Measurements from ENCODE around the gene LSM3.

DNA sequence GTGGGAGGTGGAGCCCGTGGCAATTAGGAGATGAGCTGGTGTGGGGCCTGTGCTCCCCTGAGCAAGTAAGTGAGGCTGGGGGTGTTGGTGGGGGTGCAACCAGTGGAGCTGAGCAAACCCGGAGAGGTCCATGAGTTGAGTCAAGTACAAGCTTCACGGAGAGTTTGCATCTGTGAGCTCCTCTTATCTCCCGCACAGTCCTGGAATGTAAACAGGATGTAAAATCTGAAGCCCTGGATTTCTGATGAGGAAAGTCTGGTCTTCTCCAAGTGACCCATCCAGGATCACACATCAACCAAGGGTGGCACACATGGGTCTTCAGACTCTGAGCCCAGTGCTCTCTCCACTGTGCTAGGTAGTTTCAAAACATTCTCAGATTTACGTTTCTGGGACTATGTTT is 67.8 kb downstream of the LSM3 start:
- TF ChIP-seq ZNF274 (IDR thresholded peaks at IDR 0.05; ENCODE audit: borderline replicate concordance, low read depth, low read length): no peak
- TF ChIP-seq TBP (optimal IDR thresholded peaks at IDR 0.05; ENCODE audit: low read depth, low read length): no peak
- TF ChIP-seq ZNF324 (CRISPR knock-in tag; IDR thresholded peaks at IDR 0.05): no peak
- TF ChIP-seq RCOR1 (IDR thresholded peaks at IDR 0.05; ENCODE audit: borderline replicate concordance in 1 of 2, low read depth in 2 of 2, low read length in 2 of 2): peak in 1 of 2 experiments; percentile 87; a peak in 2 of 4 replicates

Data from K562 (cell line).